SU-DHL-6 (cell line): ENCODE measurements around the gene NIPA2.

Source experiments
- H2AFZ ChIP-seq: fragments of 200-600 bp; sonication (generic); 2 replicates; pipeline ENCODE4 v1.6.1; 2014; ENCODE audit warnings: low read depth, mild to moderate bottlenecking, moderate library complexity, mixed read lengths, antibody characterized with exemption, low read length; ENCODE audit not compliant: severe bottlenecking
- H3F3A ChIP-seq: fragments of 200-600 bp; shearing (Covaris generic); 2 replicates; pipeline ENCODE4 v1.6.0; 2016; ENCODE audit warnings: antibody characterized with exemption, mild to moderate bottlenecking; ENCODE audit not compliant: insufficient read depth
- H3K27ac ChIP-seq: fragments of 200-600 bp; sonication (generic); 2 replicates; pipeline ENCODE4 v1.5.1; 2016; ENCODE audit warnings: low read depth, mild to moderate bottlenecking, low read length, moderate library complexity, mixed read lengths
- H3K27me3 ChIP-seq: fragments of 200-600 bp; sonication (generic), shearing (Covaris generic); 2 replicates; pipeline ENCODE4 v1.6.0; 2014; ENCODE audit warnings: mild to moderate bottlenecking, low read length
- H3K36me3 ChIP-seq: fragments of 200-600 bp; sonication (generic); 2 replicates; pipeline ENCODE4 v1.6.1; 2014; ENCODE audit warnings: mild to moderate bottlenecking, low read length, mixed read lengths
- H3K4me2 ChIP-seq: fragments of 300-600, 200-600 bp; shearing (Covaris generic), sonication (generic); 2 replicates; pipeline ENCODE4 v1.6.0; 2014; ENCODE audit warnings: low read length, low read depth, mild to moderate bottlenecking; ENCODE audit not compliant: poor library complexity, severe bottlenecking
- H3K4me3 ChIP-seq: fragments of 200-600 bp; sonication (generic); 2 replicates; pipeline ENCODE4 v1.5.1; 2014; ENCODE audit warnings: antibody characterized with exemption, low read length, mild to moderate bottlenecking, mixed read lengths; ENCODE audit not compliant: insufficient read depth, poor library complexity, severe bottlenecking
- H3K79me2 ChIP-seq: fragments of 200-600 bp; sonication (generic); 2 replicates; pipeline ENCODE4 v1.6.1; 2014; ENCODE audit warnings: mild to moderate bottlenecking, low read length, moderate library complexity; ENCODE audit not compliant: insufficient read depth
- H3K9ac ChIP-seq: fragments of 200-600 bp; sonication (generic); 2 replicates; pipeline ENCODE4 v1.7.0; 2014; ENCODE audit warnings: mild to moderate bottlenecking, low read length
- H3K9me2 ChIP-seq: fragments of 200-600 bp; sonication (generic); replicated peaks from 2 replicates; pipeline ENCODE4 v1.6.1; 2014; ENCODE audit warnings: low read length; ENCODE audit not compliant: insufficient read depth
- H3K9me3 ChIP-seq: fragments of 200-600 bp; sonication (generic); 2 replicates; pipeline ENCODE4 v1.6.1; 2014; ENCODE audit warnings: low read length, mixed read lengths; ENCODE audit not compliant: insufficient read depth
- H4K20me1 ChIP-seq: fragments of 200-600 bp; sonication (generic); 2 replicates; pipeline ENCODE4 v1.6.1; 2014; ENCODE audit warnings: low read depth, mild to moderate bottlenecking, antibody characterized with exemption, low read length, moderate library complexity, mixed read lengths
- CTCF ChIP-seq: fragments of 200-600 bp; sonication (generic); IDR thresholded peaks from one replicate; pipeline ENCODE4 v1.5.1; 2017; ENCODE audit warnings: antibody characterized with exemption, mild to moderate bottlenecking, low read length, moderate library complexity; ENCODE audit not compliant: insufficient read depth, poor library complexity, severe bottlenecking
- EZH2phosphoT487 ChIP-seq: fragments of 200-600 bp; sonication (generic), shearing (Covaris generic); conservative IDR thresholded peaks from 2 replicates; pipeline ENCODE4 v1.6.1; 2018; ENCODE audit warnings: mild to moderate bottlenecking, antibody characterized with exemption, low read length, moderate library complexity, mixed read lengths

NIPA2 gene

DNA sequence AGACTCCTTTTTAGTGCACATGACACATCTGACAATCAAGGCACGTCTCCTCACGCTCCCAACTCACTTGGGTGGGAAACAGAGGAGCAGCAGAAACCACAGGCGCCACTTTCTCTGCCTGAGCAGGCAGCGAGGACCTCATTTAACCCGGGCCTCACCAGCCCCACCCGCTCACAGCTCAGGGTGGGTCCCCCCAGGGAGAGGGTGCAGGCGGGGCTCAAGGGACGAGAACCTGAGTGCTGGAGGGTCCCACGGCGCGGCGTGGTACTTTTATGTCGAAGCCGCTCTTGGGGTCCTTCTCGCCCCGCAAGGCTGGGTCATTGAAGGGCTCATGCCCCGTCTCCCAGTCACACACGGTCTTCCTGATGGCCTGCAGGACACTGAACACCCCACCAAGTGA, 79.1 kb downstream of the NIPA2 start:
- H3K4me2 ChIP-seq = no peak overlapping the region
- no peak overlapping the region for H3K27ac ChIP-seq
- H3F3A ChIP-seq = no peaks in the 10 kb centered on the region
- H3K27me3 ChIP-seq = no peaks in the 10 kb centered on the region
- no peaks in the 10 kb centered on the region for H4K20me1 ChIP-seq
- no peak overlapping the region for H3K4me3 ChIP-seq
- no peaks in the 10 kb centered on the region for H3K36me3 ChIP-seq
- no peak overlapping the region for H2AFZ ChIP-seq
- H3K79me2 ChIP-seq = no peaks in the 10 kb centered on the region
- no peak overlapping the region for H3K9ac ChIP-seq
- H3K9me2 ChIP-seq = no peaks in the 10 kb centered on the region
- no peaks in the 10 kb centered on the region for H3K9me3 ChIP-seq
- TF ChIP-seq CTCF = no peak
- no peak for TF ChIP-seq EZH2phosphoT487
